ENCODE results near the gene BABAM2.

- TF ChIP-seq CTCF (conservative IDR thresholded peaks at IDR 0.05; ENCODE audit: low read length) (no peak), EZH2phosphoT487 (IDR thresholded peaks at IDR 0.05; ENCODE audit: borderline replicate concordance, low read depth, low read length) (no peak)
Observed at GRCh38 chr2:28093768-28094167, 203.2 kb downstream of the BABAM2 start.
